T-helper 1 cell (primary cell): ENCODE measurements around the gene GZMB.
"Not testable (repeated sequence)": the region's sequence is repeated elsewhere in the genome, so short reads cannot be mapped to it uniquely, and the experiment has no call there.

Experiments
- DNase-seq, 5 donors: peaks; one replicate each; pipeline ENCODE4 v3.0.0-alpha.2; 2012 to 2020

GZMB gene

GRCh38 chr14:24630872-24631477, 3.0 kb downstream of the GZMB start:
- no peak for DNase-seq

DNA sequence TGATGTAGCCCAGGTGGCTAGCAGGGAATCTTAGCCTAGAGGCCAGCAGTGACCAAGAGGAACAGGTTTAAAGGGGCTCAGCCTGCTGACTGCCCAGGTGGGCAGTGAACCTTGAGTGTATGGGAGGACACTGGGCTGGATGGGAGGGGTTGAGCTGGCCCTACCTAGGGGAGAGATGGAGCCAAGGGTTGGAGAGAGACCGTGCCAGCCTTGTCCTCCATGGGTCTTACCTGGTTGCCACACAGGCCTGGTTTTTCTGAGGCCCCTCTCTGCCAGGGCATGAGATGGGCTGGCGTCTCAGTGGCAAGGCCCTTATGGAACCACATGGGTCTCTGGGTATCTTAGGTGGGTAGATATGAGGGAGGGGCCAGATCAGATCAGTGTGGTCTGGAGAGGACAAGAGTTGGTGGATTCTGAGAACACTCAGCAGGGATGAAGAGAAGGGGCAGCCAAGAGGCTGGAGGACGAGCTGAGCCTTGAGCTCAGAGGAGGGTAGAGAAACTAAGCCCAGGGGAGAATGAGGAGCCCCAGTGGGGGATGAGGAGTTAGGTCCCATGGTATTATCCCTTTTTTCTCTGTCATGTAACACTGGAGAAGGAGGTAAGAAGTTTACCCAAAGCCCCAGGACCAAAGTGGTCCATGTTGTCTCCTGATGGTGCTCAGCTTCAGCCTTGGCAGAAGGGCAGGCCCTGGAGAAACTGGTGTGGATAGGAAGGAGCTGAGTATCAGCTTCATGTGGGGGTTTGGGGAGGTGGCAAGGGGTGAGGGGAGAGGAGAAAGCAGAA, 3.7 kb downstream of the GZMB start:
- DNase-seq: no peak

- no peak for DNase-seq
Measured at GRCh38 chr14:24629521-24629920, 4.5 kb downstream of the GZMB start.

- DNase-seq: no peak
Measured at GRCh38 chr14:24613747-24614146, 20.2 kb downstream of the GZMB start.

DNA sequence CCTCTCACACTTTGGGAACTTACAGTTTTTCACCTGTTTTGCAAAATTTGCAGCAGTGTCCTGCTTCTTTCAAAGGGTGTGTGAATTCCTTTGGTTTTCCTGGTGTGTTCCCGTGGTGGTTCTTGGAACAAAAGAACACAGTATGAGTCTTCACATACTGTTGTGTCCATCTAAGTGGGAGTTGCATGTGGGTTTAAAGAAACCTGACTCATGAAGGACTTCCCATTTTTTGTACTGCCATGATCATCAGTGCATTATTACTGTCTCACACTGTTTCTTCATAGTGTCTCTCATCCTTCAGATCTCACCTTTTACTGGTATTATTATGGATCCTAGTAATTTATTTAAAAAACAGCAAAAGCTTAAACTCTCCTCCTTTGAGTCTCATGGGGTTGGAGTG, 20.7 kb downstream of the GZMB start:
- no peak for DNase-seq

DNA sequence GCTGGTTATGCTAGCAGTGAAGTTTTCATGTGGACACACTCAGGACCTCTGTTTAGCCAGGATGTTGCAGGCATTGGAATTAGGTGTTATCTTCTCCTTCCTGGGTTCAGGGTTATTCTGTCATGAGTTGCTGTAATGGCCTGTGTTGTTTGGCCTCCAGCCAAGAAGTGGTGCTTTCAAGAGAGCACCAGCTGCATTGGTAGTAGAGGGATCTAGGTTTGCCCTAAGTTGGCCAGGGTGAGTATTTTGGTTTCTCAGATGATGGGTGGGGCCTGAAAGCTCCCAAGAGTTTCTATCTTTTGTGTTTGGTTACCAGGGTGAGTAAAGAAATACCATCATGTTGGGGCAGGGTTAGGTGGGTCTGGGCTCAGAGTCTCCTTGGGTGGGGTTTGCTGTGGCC, 21.8 kb downstream of the GZMB start:
- no peak for DNase-seq

DNA sequence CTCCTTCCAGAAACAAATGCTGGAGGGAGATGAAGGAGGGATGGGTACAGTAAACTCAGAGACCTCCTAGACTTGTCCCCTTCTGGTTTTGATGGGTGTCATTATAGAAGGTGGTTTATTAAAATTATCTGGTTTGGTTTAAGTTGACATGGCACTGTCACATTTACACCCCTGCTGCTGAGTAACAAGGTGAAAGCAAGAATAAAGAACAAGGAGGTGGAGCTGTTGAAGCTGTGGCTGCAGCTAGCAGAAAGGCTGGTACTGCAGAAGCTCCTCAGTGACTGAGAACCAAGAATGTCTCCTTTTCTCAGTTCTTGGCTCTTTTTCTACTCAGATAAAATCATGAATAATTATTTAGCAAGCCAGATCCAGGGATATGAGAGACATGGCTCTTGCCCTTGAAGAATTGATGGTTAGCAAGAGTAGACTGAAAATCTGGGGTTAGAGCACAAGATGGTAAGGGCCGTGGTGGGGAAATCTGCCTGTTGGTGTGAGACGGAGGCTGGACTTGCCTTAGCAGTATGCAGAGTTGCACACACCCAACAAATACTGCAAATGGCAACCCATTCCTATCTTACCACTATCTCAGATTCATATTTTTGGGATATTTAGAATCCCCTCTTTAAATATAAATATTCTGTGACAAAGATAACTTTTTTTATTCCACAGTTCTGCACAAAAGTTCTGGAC, 24.2 kb downstream of the GZMB start, which contains the start of gene GZMH:
Gene GZMH (minus strand): TSS at position 31 of the 690 bp plus-strand sequence. CDS start 72 bp downstream, outside the sequence.
- peak in 1 of 5 donors; percentile 42 for DNase-seq

DNA sequence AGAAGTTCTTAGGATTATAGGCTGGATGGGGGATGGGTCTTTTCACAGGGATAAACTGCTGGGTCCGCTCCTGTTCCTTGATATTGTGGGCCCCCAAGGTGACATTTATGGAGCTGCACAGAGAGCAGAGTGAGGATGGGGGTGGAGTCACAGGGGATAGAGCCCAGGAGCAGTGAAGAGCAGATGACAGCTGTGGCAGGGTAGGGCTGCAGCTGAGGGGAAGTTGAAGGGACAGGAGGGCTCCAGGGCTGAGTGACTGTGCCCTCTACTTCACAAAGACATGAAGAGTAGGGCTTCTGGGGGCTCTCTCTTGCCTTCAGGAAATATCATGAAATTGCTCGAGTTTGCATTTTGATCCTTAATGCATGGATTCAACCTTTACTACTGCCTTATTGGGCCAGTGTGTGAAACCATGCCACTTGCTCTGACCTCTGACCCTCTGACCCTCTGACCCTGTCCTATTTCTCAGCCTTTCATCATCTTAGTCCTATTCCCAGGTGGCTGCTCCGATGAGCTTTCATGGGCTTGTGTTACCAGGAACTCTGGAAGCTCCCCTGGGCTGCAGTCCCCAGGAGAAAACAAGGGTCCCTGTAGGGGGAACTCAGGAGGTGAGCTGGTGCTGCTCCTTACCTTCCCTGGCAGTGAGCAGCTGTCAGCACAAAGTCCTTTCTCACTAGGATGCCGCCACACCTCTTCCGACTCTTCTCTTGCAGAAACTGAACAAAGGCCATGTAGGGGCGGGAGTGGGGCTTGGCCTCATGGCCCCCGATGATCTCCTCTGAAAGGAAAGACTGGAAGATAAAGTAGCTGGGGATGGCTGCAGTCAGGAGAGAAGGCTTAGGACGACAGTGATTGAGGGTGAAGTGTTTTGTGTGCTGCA, 26.1 kb downstream of the GZMB start:
- DNase-seq: no peak

GRCh38 chr14:24607081-24607480, 26.9 kb downstream of the GZMB start:
- peak in 1 of 5 donors; percentile 45 for DNase-seq

- no peak for DNase-seq
Measured at GRCh38 chr14:24606297-24606696, 27.7 kb downstream of the GZMB start.

- DNase-seq: peak in 4 of 5 donors; percentile 28 to 74 (median 38)
Measured at GRCh38 chr14:24605435-24606190, 28.4 kb downstream of the GZMB start.

DNA sequence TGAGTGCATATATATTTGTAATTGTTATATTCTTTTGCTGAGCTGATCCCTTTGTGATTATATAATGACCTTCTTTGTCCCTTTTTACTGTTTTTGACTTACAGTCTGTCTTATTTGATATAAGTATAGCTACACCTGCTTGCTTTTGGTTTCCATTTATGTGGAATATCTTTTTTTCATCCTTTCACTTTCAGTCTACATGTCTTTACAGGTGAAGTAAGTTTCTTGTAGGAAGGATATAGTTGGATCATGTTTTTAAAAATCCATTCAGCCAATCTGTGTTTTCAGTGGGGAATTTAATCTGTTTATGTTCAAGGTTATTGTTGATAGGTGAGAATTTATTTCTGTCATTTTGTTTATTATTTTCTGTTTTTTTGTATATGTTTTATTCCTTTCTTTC, 36.6 kb downstream of the GZMB start:
- DNase-seq: no peak

DNA sequence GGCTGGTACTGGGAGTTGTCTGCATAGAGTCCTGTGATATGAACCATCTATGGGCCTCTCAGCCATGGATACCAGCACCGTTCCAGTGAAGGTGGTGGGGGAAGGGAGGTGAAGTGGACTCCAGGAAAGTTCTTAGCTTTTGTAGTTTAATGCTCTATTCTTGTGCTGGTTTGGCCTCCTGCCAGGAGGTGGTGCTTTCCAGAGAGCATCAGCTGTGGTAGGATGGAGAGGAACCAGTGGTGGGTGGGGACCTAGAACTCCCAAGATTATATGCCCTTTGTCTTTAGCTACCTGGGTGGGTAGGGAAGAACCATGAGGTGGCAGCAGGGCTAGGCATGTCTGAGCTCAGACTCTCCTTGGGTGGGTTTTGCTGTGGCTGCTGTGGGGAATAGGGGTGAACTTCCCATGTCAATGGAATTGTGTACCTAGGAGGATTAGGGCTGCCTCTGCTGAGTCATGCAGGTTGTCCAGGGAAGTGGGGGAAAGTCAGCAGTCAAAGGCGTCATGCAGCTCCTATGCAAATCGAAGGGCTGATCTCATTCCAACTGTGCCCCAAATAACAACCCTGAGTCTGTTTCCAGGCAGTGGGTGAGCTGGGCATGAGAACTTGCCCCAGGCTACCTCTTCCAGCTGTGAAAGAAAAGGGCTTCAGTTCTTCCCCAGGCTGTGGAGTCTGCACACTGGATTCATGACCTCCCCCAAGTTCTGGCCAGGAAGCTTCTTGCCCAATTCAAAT, 38.7 kb downstream of the GZMB start:
- DNase-seq: no peak

- not testable (repeated sequence) for DNase-seq
Measured at GRCh38 chr14:24591004-24591403, 43.0 kb downstream of the GZMB start.

GRCh38 chr14:24584402-24584801, 49.6 kb downstream of the GZMB start:
- DNase-seq: not testable (repeated sequence)
